Measurements from ENCODE around the gene OBSCN.

The OBSCN gene, protein sequence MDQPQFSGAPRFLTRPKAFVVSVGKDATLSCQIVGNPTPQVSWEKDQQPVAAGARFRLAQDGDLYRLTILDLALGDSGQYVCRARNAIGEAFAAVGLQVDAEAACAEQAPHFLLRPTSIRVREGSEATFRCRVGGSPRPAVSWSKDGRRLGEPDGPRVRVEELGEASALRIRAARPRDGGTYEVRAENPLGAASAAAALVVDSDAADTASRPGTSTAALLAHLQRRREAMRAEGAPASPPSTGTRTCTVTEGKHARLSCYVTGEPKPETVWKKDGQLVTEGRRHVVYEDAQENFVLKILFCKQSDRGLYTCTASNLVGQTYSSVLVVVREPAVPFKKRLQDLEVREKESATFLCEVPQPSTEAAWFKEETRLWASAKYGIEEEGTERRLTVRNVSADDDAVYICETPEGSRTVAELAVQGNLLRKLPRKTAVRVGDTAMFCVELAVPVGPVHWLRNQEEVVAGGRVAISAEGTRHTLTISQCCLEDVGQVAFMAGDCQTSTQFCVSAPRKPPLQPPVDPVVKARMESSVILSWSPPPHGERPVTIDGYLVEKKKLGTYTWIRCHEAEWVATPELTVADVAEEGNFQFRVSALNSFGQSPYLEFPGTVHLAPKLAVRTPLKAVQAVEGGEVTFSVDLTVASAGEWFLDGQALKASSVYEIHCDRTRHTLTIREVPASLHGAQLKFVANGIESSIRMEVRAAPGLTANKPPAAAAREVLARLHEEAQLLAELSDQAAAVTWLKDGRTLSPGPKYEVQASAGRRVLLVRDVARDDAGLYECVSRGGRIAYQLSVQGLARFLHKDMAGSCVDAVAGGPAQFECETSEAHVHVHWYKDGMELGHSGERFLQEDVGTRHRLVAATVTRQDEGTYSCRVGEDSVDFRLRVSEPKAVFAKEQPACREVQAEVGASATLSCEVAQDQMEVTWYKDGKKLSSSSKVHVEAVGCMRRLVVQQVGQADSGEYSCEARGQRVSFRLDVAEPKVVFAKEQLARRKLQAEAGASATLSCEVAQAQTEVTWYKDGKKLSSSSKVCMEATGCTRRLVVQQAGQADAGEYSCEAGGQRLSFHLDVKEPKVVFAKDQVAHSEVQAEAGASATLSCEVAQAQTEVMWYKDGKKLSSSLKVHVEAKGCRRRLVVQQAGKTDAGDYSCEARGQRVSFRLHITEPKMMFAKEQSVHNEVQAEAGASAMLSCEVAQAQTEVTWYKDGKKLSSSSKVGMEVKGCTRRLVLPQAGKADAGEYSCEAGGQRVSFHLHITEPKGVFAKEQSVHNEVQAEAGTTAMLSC (N-terminal part only)

DNA sequence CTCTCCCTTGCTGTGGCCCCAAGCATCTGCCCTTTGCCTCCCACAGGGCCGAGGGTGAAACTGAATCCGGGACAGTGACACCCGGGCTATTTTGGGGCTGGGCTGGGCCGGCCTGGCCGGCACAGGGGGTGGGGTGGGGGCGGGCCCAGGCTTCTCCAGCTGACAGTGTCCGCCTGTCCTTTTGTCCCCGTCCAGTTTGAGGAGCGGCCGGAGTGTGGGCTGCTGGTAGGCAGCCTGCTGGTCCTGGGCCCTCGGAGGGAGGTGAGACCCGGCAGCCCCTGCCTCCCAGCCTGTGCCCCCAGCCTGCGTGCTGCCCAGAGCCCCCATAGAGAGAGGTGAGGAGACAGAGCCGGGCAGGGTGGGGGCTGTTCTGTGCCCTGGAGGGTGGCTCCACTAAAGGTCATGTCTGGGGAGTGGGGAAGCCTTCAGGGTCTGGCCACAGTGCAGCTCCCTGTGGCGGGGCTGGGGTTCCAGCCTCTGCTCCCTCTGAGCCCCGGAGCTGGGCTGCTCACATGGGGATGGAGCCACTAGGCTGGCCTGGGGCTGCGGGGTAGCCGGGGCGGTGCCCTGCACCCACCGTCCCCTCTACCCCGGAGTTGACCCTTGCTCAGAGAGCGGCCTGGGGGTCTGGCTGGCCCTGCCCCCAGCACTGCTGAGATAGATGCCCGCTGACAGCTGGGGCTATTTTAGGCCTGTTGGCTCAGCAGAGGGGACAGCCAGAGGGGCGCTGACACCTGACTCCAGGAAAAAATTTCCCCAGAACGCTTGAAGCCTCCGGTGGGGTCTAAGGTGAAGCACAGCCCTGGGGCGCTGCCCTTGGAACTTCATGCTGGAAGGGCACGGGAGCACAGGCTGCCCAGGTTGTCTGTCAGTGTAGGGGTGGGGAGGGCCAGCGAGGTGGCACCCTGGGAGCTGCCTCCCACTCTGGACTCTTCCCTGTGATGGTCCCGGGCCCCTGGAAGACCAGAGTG is at the start of gene OBSCN:
Gene OBSCN (plus strand): TSS at position 194 of the 971 bp plus-strand sequence. CDS start 3,740 bp downstream, outside the sequence.
- DNase-seq, result no peak

DNA sequence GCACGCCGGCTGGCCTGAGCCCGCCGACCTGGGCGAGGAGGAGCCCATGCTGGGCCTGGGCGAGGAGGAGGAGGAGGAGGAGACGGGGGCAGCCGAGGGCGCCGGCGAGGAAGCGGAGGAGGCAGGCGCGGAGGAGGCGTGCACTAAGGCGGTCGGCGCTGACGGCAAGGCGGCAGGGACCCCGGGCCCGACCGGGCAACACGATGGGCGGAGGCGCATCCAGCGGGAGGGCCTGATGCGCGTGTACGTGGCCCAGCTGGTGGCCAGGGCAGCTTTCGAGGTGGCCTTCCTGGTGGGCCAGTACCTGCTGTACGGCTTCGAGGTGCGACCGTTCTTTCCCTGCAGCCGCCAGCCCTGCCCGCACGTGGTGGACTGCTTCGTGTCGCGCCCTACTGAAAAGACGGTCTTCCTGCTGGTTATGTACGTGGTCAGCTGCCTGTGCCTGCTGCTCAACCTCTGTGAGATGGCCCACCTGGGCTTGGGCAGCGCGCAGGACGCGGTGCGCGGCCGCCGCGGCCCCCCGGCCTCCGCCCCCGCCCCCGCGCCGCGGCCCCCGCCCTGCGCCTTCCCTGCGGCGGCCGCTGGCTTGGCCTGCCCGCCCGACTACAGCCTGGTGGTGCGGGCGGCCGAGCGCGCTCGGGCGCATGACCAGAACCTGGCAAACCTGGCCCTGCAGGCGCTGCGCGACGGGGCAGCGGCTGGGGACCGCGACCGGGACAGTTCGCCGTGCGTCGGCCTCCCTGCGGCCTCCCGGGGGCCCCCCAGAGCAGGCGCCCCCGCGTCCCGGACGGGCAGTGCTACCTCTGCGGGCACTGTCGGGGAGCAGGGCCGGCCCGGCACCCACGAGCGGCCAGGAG is 49.5 kb upstream of the OBSCN start:
- DNase-seq, result no peak

DNA sequence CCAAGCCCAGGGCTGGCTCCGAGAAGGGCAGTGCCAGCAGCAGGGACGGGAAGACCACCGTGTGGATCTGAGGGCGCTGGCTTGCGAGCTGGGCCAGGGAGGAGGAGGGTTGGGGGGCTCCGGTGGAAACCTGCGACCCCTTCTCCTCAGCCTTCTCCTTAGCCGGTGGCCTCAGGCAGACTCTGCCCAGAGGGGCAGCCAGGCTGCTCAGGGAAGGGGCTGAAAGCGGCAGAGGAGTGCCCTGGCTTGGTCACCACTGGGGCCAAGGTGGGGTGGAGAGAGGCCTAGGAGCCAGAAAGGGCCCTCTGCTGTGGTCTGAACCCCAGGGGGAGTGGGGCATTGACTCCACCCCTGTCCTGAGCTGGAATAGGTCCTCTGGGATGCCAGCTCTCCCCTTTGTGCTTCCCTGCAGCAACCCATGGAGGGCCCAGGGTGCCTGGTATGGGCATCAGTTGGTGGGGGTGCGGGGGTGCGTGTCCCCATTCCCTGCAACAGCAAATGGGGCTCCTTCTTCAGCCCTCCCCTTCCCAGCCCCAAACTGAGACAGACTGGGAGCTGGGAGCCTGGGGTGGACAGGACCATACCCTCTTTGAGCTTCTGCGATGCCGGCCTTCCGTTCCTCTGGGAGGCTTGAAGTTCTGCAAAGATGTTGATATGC is 48.7 kb upstream of the OBSCN start:
- no peak for DNase-seq

DNA sequence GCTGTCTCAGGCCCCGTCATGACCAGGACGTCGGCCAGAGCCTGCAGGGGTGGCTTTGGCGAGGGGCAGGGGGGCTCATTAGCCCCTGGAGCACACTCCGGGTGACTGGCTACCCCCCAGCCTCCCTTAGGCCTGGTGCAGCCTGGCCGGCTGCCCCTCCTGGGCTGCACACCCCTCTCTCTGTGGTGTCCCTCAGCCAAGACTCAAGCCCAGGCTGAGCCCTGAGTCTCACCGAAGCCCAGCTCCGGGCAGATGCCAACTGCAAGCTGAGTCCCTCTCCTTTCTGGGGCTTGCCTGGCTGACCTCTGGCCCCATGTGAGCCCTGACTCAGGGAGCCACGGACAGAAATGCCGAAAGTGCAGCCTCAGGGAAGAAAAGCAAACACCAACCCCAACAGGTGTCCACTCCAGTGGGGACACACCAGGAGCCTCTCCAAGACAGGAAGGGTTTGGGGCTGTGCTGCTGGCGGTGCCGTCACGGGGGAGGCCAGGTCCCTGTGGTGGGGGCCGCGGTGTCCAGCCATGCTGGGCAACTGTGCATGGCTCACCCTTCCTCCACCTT is 47.6 kb upstream of the OBSCN start:
- DNase-seq, result no peak

DNA sequence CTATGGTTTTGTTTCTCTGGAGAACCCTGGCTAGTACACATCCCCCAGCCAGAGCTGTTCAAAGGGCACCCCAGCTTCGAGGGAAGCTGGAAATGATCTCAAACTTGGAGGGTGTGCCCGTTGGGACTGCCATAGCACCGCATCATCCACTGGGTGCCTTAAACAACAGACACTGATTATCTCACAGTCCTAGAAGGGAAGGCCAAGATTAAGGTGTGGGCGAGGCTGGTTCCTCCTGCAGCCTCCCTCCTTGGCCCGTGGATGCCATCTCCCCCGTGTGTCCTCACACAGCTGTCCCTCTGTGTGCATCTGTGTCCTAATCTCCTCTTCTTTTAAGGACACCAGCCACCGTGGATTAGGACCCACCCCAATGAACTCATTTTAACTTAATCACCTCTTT is 46.5 kb upstream of the OBSCN start:
- DNase-seq, result no peak

DNA sequence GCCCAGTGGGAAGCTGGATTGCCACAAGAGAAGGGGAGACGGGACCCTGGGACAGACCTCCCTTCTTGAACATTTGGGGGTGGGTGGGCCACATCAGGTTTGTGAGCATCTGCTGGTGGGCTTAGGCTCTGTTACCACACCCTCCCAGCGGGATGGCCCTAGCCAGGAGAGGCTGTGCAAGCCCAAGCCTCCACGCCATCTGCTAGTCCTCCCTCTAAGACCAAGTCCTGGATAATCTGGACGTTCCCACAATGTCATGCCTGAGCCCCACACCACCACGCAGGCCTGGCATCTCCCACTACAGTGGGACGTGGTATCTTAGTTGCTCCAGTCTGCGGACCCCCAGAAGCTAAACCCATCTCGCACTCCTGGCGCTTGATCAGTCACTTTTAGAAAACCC is 46.0 kb upstream of the OBSCN start:
- no peak for DNase-seq

DNA sequence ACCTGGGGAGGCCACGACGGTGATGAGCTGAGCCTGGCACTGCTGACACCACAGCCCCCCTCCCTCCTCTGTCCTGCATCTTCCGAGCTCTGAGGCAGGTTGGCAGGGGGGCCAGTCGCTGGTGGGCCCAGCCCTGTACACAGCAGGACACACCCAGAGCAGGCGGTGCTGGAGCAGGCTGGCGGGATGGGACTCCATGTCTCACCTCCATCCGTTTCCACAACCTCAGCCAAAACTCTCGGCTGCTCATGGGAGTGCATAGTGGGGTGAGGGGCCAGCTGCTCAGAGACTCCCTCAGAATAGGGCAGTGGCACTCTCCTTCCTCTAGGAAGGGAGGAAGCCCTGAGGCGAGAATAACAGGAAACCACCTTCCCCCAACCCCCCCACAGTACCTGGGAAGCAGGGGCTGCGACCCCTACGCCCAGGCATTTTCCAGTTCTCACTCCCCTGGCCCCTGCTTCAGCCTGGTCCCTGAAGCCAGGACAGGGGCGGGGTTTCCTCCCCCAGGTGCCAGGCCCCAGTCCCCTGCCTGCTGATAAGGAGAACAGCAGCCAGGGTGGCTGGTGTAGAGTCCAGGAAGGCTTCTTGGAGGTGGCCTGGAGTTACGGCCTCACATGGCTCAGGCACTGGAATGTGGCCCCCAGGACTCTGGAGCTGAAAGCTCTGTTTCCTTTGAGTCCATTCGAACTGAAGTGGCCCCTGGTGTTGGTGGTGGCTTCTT is 45.4 kb upstream of the OBSCN start:
- no peak for DNase-seq

DNA sequence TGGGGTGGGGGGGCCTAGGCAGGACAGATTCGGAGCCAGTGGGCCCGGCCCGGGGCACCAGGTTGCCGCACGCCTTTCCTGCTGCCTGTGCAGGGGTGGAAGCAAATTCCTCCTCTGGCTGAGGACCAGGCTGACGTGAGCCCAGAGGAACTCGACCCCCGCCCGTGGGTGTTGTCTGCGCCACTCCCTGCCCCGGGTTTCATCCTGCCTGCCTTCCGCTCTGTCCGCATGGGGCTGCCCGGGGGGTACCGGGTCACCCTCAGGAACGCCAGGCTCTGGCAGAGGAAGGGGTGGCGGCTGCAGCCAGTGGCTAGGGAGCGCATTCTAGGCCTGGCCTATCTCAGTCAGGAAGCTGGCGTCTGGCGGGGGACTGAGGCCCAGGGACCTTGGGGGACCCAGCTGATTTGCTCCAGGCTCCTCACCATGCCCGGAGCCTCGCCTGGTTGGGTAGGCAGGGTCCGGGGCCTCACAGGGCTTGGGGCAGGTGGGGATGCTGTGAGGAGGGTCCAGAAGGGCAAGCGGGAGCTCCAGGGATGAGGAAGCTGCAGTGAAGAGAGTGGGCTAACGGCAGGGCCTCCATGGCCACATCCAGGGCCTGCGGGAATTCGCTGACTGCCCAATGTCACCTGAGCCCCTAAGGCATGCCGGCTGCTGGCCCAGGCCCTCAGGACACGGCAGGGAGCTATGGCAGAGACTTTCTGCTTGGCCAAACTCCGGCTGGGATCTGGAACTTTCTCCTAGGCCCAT is 44.7 kb upstream of the OBSCN start:
- DNase-seq, result no peak

DNA sequence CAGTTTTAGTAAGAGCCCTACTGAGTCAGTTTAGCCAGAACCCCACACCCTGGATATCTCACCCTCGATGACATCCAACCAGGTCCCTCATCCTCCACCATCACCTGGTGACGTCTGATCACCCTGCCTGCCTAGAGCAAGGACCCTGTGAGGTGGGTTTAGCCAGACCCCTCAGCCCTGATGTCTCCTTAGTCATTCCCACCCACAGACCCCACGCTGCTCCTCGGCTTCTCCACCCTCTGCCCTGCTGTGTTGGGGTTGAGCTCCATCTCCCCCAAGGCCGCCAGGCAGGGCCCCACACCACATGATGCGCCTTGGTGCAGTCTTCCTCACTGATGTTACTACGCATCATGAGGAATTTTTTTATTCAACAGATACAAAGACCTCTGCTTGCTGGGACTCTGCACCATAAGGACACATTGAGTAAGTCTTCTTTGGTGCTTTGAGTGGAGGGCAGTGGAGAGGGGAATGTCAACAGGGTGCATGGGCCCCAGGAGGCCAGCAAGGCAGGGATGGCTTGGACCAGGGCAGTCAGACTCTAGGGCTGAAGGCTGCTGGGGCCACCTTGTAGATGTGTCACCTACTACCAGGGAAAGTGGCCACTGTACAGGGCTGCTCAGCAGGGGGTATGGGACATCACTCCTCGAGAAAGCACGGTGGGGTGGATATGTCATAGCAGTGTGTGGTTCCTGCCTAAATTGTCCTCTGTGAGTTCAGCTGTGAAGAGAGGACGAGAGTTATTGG is 43.9 kb upstream of the OBSCN start:
- DNase-seq, result no peak

DNA sequence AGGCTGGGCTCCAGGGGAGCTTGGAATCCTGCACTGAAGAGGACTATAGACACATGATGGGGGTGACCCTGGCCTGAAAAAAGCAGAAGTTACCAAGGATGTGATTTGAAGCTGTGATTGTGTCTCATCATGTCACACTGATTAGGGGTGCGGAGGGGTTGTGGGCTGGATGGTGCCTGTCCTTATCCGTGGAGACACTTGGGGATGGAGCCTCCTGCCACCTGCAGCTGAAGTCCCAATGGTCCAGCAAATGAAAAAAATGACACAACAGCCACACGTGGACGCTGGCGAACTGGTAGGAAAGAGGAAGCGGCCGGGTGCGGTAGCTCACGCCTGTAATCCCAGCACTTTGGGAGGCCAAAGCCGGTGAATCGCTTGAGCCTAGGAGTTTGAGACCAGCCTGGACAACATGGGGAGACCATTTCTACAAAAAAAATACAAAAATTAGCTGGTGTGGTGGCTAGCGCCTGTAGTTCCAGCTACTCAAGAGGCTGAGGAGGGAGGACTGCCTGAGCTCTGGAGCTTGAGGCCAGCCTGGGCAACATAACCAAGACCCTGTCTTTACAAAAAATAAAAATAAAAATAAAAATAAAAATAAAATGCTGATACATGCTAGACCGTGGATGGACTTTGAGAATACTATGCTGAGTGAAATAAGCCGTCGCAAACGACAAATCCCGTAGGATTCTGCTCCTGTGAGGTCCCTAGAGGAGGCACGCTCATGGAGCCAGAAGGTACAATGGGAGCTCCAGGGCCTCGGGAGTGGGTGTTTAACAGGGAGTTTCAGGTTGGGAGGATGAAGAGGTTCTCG is 43.1 kb upstream of the OBSCN start:
- no peak for DNase-seq

DNA sequence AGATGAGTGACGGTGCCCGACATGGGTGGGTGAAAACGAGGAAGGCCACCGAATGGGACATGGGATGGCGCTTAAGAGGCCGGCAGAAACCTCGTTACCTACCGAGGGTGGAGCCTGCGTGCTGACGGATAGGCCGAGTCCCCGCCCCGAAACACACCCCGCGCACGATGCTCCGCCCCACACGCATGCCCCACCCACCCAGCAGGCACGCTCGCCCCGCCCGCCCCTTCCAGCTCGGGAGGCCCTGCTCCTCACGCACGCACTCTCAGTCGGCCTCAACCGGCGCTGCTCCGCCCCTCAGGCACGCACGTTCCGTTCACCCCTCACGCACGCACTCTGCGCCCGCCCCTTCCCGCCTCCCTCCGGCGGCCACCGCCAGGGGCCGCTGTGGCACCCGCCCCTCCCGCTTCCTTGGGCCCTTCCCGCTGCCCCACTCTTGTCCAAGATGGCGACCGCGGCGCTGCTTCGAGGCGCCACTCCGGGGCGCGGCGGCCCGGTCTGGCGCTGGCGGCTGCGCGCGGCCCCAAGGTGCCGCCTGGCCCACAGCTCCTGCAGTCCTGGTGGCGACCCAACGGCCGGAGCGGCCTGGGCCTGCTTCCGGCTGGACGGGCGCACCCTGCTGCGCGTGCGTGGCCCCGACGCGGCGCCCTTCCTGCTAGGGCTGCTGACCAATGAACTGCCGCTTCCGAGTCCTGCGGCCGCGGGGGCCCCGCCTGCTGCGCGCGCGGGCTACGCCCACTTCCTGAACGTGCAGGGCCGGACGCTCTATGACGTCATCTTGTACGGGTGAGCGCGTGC is 42.3 kb upstream of the OBSCN start, which contains the start of gene IBA57:
Gene IBA57 (plus strand): TSS at position 433 of the 798 bp plus-strand sequence. CDS start 13 bp downstream, at position 446.
- DNase-seq, result peak; percentile 100

DNA sequence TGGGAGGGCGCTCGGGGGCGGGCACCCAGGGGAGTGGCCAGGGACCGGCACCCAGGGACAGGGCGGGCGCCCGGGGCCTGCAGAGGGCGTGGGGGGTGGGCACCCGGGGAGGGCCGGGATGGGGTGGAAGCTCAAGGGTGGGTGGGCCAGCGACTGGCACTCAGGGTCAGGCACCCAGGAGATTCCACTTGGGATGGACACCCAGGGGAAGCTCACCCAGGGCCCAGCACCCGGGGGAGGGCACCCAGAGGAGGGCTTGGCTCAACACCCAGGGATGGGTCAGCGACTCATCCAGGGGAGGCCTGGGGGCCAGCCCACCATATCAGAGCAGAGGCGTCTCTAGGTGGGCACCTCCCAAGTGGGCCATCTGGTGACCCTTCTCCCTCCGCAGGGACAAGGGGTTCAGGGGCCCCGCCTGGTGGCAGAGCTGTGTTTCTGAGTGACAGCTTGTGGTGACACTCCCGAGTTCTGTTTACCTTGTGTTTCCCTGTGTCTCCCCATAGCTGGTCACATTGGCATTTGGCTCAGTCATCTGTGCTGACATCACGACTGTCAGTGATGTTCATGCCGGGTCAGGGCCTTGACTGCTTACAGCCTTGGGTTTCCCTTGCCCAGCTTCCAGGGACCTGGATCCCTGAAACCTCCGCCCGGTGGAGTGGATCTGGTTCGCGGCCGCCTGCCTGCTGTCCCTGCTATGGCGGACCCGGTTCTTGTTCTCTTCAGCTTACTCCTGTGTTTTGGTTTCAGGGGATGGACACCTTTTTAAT is 41.5 kb upstream of the OBSCN start:
- DNase-seq, result peak; percentile 54

DNA sequence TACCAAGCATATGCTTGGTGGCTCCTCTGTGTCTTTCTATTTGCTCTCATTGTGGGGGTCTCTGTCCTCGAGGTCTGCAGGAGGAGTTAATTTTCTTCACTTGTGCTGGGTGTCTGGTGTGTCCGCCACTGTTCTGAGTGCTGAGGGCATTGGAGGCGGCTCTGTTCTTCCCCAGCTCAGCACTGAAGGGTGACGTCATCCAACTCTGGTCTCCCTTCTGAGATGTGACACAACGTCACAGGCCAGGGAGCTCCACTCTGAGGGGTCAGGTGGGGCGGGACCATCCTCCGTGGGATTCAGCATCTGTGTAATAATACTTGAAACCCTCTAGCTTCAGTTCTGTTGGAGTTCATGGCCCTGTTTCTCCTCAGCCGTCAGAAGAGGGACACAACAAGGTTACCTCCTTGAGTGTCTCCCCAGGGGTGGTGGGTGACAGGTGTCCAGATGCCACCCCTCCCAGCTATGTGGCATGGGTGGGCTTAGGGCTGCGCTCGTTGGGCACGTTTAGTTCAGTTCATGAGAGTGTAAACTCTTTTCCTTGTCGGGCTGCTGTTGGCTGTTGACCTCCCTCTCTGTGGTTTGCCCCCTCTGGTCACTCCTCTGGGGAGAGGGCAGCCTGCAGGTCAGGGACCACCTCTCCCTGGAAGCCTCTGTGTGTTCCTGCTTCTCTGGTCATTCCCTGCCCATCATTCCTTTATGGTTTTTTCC is 39.1 kb upstream of the OBSCN start:
- no peak for DNase-seq

DNA sequence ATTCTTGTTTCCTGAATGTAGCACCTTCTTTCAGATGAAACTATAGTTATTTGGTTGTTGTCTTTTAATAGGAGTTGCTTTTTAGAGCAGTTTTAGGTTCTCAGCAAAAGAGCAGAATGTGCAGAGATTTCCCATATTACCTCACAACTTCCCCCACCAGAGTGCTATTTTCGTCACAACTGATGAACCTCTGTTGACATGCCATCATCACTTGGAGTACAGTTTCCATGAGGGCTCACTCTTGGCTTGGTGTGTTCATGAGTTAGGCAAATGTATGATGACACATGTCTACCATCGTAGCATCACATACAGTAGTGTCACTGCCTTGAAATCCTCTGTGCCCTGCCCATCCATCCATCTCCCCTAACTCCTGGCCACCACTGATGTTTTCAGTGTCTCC is 38.5 kb upstream of the OBSCN start:
- no peak for DNase-seq

Measured in activated naive CD4-positive, alpha-beta T cell treated with Interleukin-2 at 50 U/mL for 16 hours (primary cell).